Activated CD8-positive, alpha-beta memory T cell treated with anti-CD3 and anti-CD28 coated beads for 36 hours (primary cell): Measurements from ENCODE around the gene DUSP8. TPM values are rescaled to one million over a fixed set of nuclear protein-coding genes. Genes with fewer than 3 reads are reported as not detected.
"Not testable (repeated sequence)": the region's sequence is repeated elsewhere in the genome, so short reads cannot be mapped to it uniquely, and the experiment has no call there.

Experiments used
- CTCF ChIA-PET: fragments of 350-600 bp; sonication (Branson Sonifier 250); formaldehyde crosslinking; loops from one replicate; lab custom pipeline; 2021; ENCODE audit warnings: antibody characterized with exemption; lab: Charles Lee
- POLR2A ChIA-PET: fragments of 350-600 bp; sonication (Branson Sonifier 250); formaldehyde crosslinking; loops from one replicate; lab custom pipeline; 2021; ENCODE audit warnings: antibody characterized with exemption; lab: Charles Lee
- total RNA-seq, 2 experiments: library from RNA; stranded (reverse); gene quantifications; one replicate each; pipeline ENCODE4 v1.2.3, GENCODE V29; 2021

Gene DUSP8
- total RNA-seq, 2 experiments from 2014 or later, result 1.7 to 2.0 TPM

GRCh38 chr11:1513326-1514296 lies 58.5 kb downstream of the DUSP8 start:
- POLR2A ChIA-PET, result no interaction called here
- CTCF ChIA-PET, result no interaction called here

GRCh38 chr11:1512531-1513258 lies 59.4 kb downstream of the DUSP8 start:
- POLR2A ChIA-PET, CTCF ChIA-PET: not testable (repeated sequence)

GRCh38 chr11:1511937-1512496 lies 60.1 kb downstream of the DUSP8 start:
- ChIA-PET CTCF (no interaction called here), POLR2A (no interaction called here)

- ChIA-PET CTCF (no interaction called here), POLR2A (no interaction called here)
Observed at GRCh38 chr11:1510928-1511327, 61.1 kb downstream of the DUSP8 start.

GRCh38 chr11:1510351-1510750 lies 61.7 kb downstream of the DUSP8 start:
- POLR2A ChIA-PET, CTCF ChIA-PET: not testable (repeated sequence)

GRCh38 chr11:1509626-1510255 lies 62.3 kb downstream of the DUSP8 start:
- ChIA-PET CTCF (no interaction called here), POLR2A (no interaction called here)

- ChIA-PET CTCF (no interaction called here), POLR2A (no interaction called here)
Observed at GRCh38 chr11:1508986-1509385, 63.1 kb downstream of the DUSP8 start.

GRCh38 chr11:1508491-1508891 lies 63.6 kb downstream of the DUSP8 start:
- CTCF ChIA-PET, result no interaction called here
- POLR2A ChIA-PET, result no interaction called here

GRCh38 chr11:1507381-1508140 lies 64.5 kb downstream of the DUSP8 start:
- POLR2A ChIA-PET, result no interaction called here

GRCh38 chr11:1506981-1507380 lies 65.1 kb downstream of the DUSP8 start:
- POLR2A ChIA-PET, result no interaction called here
- CTCF ChIA-PET, result interaction anchor here (0.9 to 1.0 kb wide), 2 partner anchors 8 to 71 kb away, joined by 3 read pairs; no protein-coding TSS in a partner anchor

More at GRCh38 chr11:1507381-1508140, 64.5 kb downstream of the DUSP8 start:
- CTCF ChIA-PET, result interaction anchor here (0.9 to 1.0 kb wide), 2 partner anchors 8 to 71 kb away, joined by 3 read pairs; no protein-coding TSS in a partner anchor

GRCh38 chr11:1505480-1505879 lies 66.6 kb downstream of the DUSP8 start:
- ChIA-PET CTCF (interaction anchor here (1.4 kb wide), 1 partner anchor 10 kb away, joined by 4 read pairs; no protein-coding TSS in a partner anchor), POLR2A (no interaction called here)

- ChIA-PET POLR2A (no interaction called here), CTCF (interaction anchor here (1.4 kb wide), 1 partner anchor 11 kb away, joined by 4 read pairs; no protein-coding TSS in a partner anchor)
Observed at GRCh38 chr11:1504581-1505290, 67.3 kb downstream of the DUSP8 start.

- CTCF ChIA-PET, result no interaction called here
- POLR2A ChIA-PET, result no interaction called here
Observed at GRCh38 chr11:1504138-1504537, 67.9 kb downstream of the DUSP8 start.

Other genes with a start within 250 kb of the DUSP8 start
- gene BRSK2, start 182.3 kb downstream of the DUSP8 start, total RNA-seq, result 1 to 10 TPM in 1 of 2 experiments, under 1 TPM in 1; 0.71 to 1.3 TPM
- gene MOB2, start 85.5 kb downstream of the DUSP8 start, total RNA-seq, result 10 to 100 TPM; 19.5 to 22.0 TPM
- gene KRTAP5-1, start 13.0 kb upstream of the DUSP8 start, total RNA-seq, result not detected
- not detected for gene KRTAP5-2, start 26.0 kb upstream of the DUSP8 start, total RNA-seq
- not detected for gene KRTAP5-3, start 36.2 kb upstream of the DUSP8 start, total RNA-seq
- not detected for gene KRTAP5-4, start 49.9 kb upstream of the DUSP8 start, total RNA-seq
- gene KRTAP5-5, start 57.5 kb upstream of the DUSP8 start, total RNA-seq, result not detected
- not detected for gene KRTAP5-6, start 124.9 kb upstream of the DUSP8 start, total RNA-seq
- gene IFITM10, start 178.3 kb upstream of the DUSP8 start, total RNA-seq, result 1 to 10 TPM in 1 of 2 experiments, under 1 TPM in 1; 0.61 to 1.2 TPM
- gene CTSD, start 191.7 kb upstream of the DUSP8 start, total RNA-seq, result 100 to 1,000 TPM; 104 TPM